SK-N-SH (cell line): ENCODE measurements around the gene RHNO1. TPM values are rescaled to one million over a fixed set of nuclear protein-coding genes. Genes with fewer than 3 reads are reported as not detected.

Source experiments
- CTCF ChIA-PET: fragments of 300-600, 350-600 bp; formaldehyde crosslinking; extraction: SDS; loops from one replicate; lab custom pipeline; 2021; lab: Yijun Ruan, JAX
- POLR2A ChIA-PET: fragments of 350-600 bp; sonication (Branson Sonifier 250); formaldehyde crosslinking; extraction: SDS; loops from one replicate; lab custom pipeline; 2020; ENCODE audit warnings: antibody characterized with exemption, inconsistent platforms; lab: Yijun Ruan, JAX
- DNase-seq: peaks from one replicate; pipeline ENCODE4 v3.0.0; 2012
- H2AFZ ChIP-seq: fragments of 200-600 bp; sonication (generic); 2 replicates; pipeline ENCODE4 v1.8.1; 2016; ENCODE audit warnings: antibody characterized with exemption, mild to moderate bottlenecking, low read depth
- H3F3A ChIP-seq: fragments of 200-600 bp; sonication (generic); replicated peaks from 2 replicates; pipeline ENCODE3; 2016; ENCODE audit warnings: antibody characterized with exemption, mild to moderate bottlenecking; ENCODE audit not compliant: insufficient read depth
- H3K27ac ChIP-seq, 2 experiments: fragments of 200-500 bp in 1 of 2; fragments of 200-600 bp in 1 of 2; sonication (Bioruptor generic) in 1 of 2; sonication (generic), shearing (Covaris generic) in 1 of 2; 2 replicates each; pipeline versions ENCODE4 v1.5.1 to v1.6.1; 2014 to 2016; ENCODE audit warnings: low read depth in 2 of 2, inconsistent platforms in 1 of 2, low read length in 1 of 2, mild to moderate bottlenecking in 1 of 2, mixed read lengths in 1 of 2
- H3K27me3 ChIP-seq: fragments of 200-600 bp; sonication (generic), shearing (Covaris generic); 2 replicates; pipeline ENCODE4 v1.6.1; 2016; ENCODE audit warnings: mixed run types; ENCODE audit not compliant: insufficient read depth
- H3K36me3 ChIP-seq, 2 experiments: fragments of 200-500 bp in 1 of 2; fragments of 200-600 bp in 1 of 2; sonication (Bioruptor generic) in 1 of 2; sonication (generic) in 1 of 2; replicated peaks in 1 of 2; 2 replicates each; pipeline versions ENCODE3 to v1.5.1; 2014 to 2016; ENCODE audit warnings: low read length in 1 of 2, mild to moderate bottlenecking in 1 of 2; ENCODE audit not compliant: insufficient read depth in 2 of 2, control insufficient read depth in 1 of 2
- H3K4me1 ChIP-seq, 2 experiments: fragments of 200-500 bp in 1 of 2; fragments of 200-600 bp in 1 of 2; sonication (Bioruptor generic) in 1 of 2; sonication (generic), shearing (Covaris generic) in 1 of 2; 2 replicates each; pipeline versions ENCODE4 v1.5.1 to v1.6.1; 2014 to 2016; ENCODE audit warnings: low read depth in 1 of 2, low read length in 1 of 2, mixed run types in 1 of 2; ENCODE audit not compliant: insufficient read depth in 2 of 2, control insufficient read depth in 1 of 2
- H3K4me2 ChIP-seq: fragments of 200-600 bp; sonication (generic), shearing (Covaris generic); 2 replicates; pipeline ENCODE4 v1.6.1; 2017; ENCODE audit warnings: mixed run types
- H3K4me3 ChIP-seq, 2 experiments: fragments of 200-500 bp in 1 of 2; fragments of 200-600 bp in 1 of 2; sonication (Bioruptor generic) in 1 of 2; sonication (generic), shearing (Covaris generic) in 1 of 2; 2 replicates each; pipeline versions ENCODE4 v1.5.1 to v1.8.1; 2014 to 2016; ENCODE audit warnings: low read depth in 2 of 2, inconsistent platforms in 1 of 2, low read length in 1 of 2, mild to moderate bottlenecking in 1 of 2, mixed read lengths in 1 of 2, moderate library complexity in 1 of 2
- H3K79me2 ChIP-seq: fragments of 200-600 bp; sonication (generic); 2 replicates; pipeline ENCODE4 v1.8.1; 2017; ENCODE audit warnings: mild to moderate bottlenecking; ENCODE audit not compliant: insufficient read depth
- H3K9ac ChIP-seq: fragments of 200-600 bp; sonication (generic); 2 replicates; pipeline ENCODE4 v1.6.1; 2017; ENCODE audit warnings: mixed run types
- H3K9me2 ChIP-seq: fragments of 200-600 bp; sonication (generic); 2 replicates; pipeline ENCODE4 v1.6.1; 2017; ENCODE audit warnings: mixed run types
- H3K9me3 ChIP-seq: fragments of 200-600 bp; sonication (generic); 2 replicates; pipeline ENCODE4 v1.6.1; 2017; ENCODE audit warnings: mixed run types, mild to moderate bottlenecking, moderate library complexity
- H4K20me1 ChIP-seq: fragments of 200-600 bp; sonication (generic); 2 replicates; pipeline ENCODE4 v1.6.1; 2017; ENCODE audit warnings: mild to moderate bottlenecking, mixed run types; ENCODE audit not compliant: insufficient read depth
- FOSL2 ChIP-seq: IDR thresholded peaks from 2 replicates; pipeline ENCODE4 v1.4.0; 2012; ENCODE audit warnings: low read depth, mild to moderate bottlenecking, moderate library complexity, borderline replicate concordance
- GABPA ChIP-seq: IDR thresholded peaks from 2 replicates; pipeline ENCODE4 v1.4.0; 2012; ENCODE audit warnings: low read depth, mild to moderate bottlenecking
- GATA2 ChIP-seq: sonication (generic); formaldehyde crosslinking; IDR thresholded peaks from 2 replicates; pipeline ENCODE4 v1.5.0; 2020; ENCODE audit warnings: mild to moderate bottlenecking, missing genetic modification reagents
- JUND ChIP-seq: IDR thresholded peaks from 2 replicates; pipeline ENCODE4 v1.4.0; 2012
- MEF2A ChIP-seq: IDR thresholded peaks from 2 replicates; pipeline ENCODE4 v1.4.0; 2012; ENCODE audit warnings: low read depth, borderline replicate concordance
- NFIC ChIP-seq: IDR thresholded peaks from 2 replicates; pipeline ENCODE4 v1.4.0; 2012; ENCODE audit warnings: borderline replicate concordance
- NRF1 ChIP-seq: IDR thresholded peaks from 2 replicates; pipeline ENCODE4 v1.6.1; 2012; ENCODE audit warnings: low read depth, mild to moderate bottlenecking, low read length
- RAD21 ChIP-seq: IDR thresholded peaks from 2 replicates; pipeline ENCODE4 v1.6.1; 2012; ENCODE audit warnings: mild to moderate bottlenecking, low read length
- RFX5 ChIP-seq: IDR thresholded peaks from 2 replicates; pipeline ENCODE4 v1.6.1; 2012; ENCODE audit warnings: mild to moderate bottlenecking, improper control_type of control experiment, low read length
- SIN3A ChIP-seq: IDR thresholded peaks from 2 replicates; pipeline ENCODE4 v1.6.1; 2012; ENCODE audit warnings: low read depth, mild to moderate bottlenecking, low read length, moderate library complexity, borderline replicate concordance
- TAF1 ChIP-seq: IDR thresholded peaks from 2 replicates; pipeline ENCODE4 v1.6.1; 2012; ENCODE audit warnings: low read depth, mild to moderate bottlenecking, low read length, moderate library complexity, borderline replicate concordance
- YY1 ChIP-seq: IDR thresholded peaks from 2 replicates; pipeline ENCODE4 v1.4.0; 2012; ENCODE audit warnings: low read depth, mild to moderate bottlenecking
- WGBS: methylation state at CpG from one replicate; pipeline ENCODE4 v1.1.6; 2017; ENCODE audit warnings: low lambda C conversion rate; 5-methylcytosine and 5-hydroxymethylcytosine counted together
- polyA plus RNA-seq, 3 experiments: library from polyadenylated mRNA; depleted of rRNA; stranded (reverse); fragments of >200 nt; gene quantifications; 2 replicates each; pipeline ENCODE4 v1.2.3, GENCODE V29; 2012
- TF ChIP-seq, protein P1 (sequence below): fragments of 200-600 bp; sonication (generic); IDR thresholded peaks from 2 replicates; pipeline ENCODE4 v1.6.1; 2017; ENCODE audit warnings: antibody characterized with exemption, mild to moderate bottlenecking, moderate library complexity
- TF ChIP-seq, protein P2 (sequence below): IDR thresholded peaks from 2 replicates; pipeline ENCODE4 v1.4.0; 2012; ENCODE audit warnings: low read depth, borderline replicate concordance
- TF ChIP-seq, protein P3 (sequence below): fragments of 150-350 bp; IDR thresholded peaks from 2 replicates; pipeline ENCODE4 v1.6.1; 2016; ENCODE audit warnings: mild to moderate bottlenecking, low read depth, low read length
- TF ChIP-seq, protein P4 (sequence below): IDR thresholded peaks from 2 replicates; pipeline ENCODE4 v1.4.0; 2012; ENCODE audit warnings: low read depth, borderline replicate concordance

RHNO1 gene
- polyA plus RNA-seq, 1 of the 3 experiments (the other 2 are of a cell fraction), result 28.9 TPM

DNA sequence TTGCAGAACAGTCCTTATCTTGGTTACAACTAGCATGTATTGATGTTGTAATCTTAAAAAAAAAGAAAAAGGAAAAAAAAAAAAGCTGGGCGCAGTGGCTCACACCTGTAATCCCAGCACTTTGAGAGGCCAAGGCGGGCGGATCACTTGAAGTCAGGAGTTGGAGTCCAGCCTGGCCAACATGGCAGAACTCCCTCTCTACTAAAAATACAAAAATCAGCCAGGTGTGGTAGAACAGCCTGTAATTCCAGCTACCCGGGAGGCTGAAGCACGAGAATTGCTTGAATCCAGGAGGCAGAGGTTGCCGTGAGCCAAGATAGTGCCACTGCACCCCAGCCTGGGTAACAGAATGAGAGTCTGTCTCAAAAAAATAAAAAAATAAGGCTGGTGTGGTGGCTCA, 56.6 kb downstream of the RHNO1 start:
- DNase-seq, result no peak
- no peaks in the 10 kb centered on the region for H3K27me3 ChIP-seq
- CTCF ChIA-PET, result interaction anchor here (1.6 to 2.6 kb wide), 2 partner anchors 11 to 12 kb away, joined by 3 to 14 read pairs; no protein-coding TSS in a partner anchor

DNA sequence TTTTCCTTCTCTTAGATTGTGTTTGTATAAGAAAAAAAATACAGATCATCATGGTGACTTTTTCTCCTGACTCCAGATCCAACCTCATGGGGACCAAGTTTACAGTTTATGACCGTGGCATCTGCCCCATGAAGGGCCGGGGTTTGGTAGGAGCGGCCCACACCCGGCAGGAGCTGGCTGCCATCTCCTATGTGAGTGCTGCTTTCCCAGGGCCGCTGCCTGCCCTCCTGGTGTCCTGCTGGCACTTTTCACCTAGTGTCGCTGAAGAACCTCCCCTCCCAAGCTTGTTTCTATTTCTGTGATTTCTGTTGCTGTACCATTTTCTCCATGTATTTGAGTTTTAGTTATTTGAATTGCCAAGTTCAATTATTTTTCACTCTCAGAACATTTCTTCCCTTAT, 57.3 kb downstream of the RHNO1 start:
- Histone ChIP-seq H3K79me2 (no peaks in the 10 kb centered on the region; the same call in 1 of the 2 replicates), H3K4me2 (no peak overlapping the region), H3K9me2 (no peaks in the 10 kb centered on the region), H3K27ac (no peak overlapping the region), H3K9me3 (no peaks in the 10 kb centered on the region), H4K20me1 (no peaks in the 10 kb centered on the region), H3K9ac (no peak overlapping the region), H3K4me3 (no peak overlapping the region), H3K36me3 (peaks cover 33 to 69% of the 10 kb centered on the region in 2 experiments), H3K27me3 (no peaks in the 10 kb centered on the region), H2AFZ (no peak overlapping the region), H3F3A (peaks cover 6% of the 10 kb centered on the region), H3K4me1 (peaks cover 0 to 2% of the 10 kb centered on the region in 2 experiments; a peak in 1 of 4 replicates)
- ChIA-PET CTCF (interaction anchor here (1.0 to 2.6 kb wide), 2 partner anchors 10 to 81 kb away, joined by 4 to 14 read pairs; no protein-coding TSS in a partner anchor), POLR2A (no interaction called here)
- WGBS, result 88% methylated on average over 6 of the region's 6 CpGs
- TF ChIP-seq, protein P1, sequence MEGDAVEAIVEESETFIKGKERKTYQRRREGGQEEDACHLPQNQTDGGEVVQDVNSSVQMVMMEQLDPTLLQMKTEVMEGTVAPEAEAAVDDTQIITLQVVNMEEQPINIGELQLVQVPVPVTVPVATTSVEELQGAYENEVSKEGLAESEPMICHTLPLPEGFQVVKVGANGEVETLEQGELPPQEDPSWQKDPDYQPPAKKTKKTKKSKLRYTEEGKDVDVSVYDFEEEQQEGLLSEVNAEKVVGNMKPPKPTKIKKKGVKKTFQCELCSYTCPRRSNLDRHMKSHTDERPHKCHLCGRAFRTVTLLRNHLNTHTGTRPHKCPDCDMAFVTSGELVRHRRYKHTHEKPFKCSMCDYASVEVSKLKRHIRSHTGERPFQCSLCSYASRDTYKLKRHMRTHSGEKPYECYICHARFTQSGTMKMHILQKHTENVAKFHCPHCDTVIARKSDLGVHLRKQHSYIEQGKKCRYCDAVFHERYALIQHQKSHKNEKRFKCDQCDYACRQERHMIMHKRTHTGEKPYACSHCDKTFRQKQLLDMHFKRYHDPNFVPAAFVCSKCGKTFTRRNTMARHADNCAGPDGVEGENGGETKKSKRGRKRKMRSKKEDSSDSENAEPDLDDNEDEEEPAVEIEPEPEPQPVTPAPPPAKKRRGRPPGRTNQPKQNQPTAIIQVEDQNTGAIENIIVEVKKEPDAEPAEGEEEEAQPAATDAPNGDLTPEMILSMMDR, result no peak
- TF ChIP-seq NRF1 (no peak), RFX5 (no peak), SIN3A (no peak), RAD21 (no peak), GABPA (no peak)
- TF ChIP-seq, protein P2, sequence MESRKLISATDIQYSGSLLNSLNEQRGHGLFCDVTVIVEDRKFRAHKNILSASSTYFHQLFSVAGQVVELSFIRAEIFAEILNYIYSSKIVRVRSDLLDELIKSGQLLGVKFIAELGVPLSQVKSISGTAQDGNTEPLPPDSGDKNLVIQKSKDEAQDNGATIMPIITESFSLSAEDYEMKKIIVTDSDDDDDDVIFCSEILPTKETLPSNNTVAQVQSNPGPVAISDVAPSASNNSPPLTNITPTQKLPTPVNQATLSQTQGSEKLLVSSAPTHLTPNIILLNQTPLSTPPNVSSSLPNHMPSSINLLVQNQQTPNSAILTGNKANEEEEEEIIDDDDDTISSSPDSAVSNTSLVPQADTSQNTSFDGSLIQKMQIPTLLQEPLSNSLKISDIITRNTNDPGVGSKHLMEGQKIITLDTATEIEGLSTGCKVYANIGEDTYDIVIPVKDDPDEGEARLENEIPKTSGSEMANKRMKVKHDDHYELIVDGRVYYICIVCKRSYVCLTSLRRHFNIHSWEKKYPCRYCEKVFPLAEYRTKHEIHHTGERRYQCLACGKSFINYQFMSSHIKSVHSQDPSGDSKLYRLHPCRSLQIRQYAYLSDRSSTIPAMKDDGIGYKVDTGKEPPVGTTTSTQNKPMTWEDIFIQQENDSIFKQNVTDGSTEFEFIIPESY, result no peak
- TF ChIP-seq, protein P3, sequence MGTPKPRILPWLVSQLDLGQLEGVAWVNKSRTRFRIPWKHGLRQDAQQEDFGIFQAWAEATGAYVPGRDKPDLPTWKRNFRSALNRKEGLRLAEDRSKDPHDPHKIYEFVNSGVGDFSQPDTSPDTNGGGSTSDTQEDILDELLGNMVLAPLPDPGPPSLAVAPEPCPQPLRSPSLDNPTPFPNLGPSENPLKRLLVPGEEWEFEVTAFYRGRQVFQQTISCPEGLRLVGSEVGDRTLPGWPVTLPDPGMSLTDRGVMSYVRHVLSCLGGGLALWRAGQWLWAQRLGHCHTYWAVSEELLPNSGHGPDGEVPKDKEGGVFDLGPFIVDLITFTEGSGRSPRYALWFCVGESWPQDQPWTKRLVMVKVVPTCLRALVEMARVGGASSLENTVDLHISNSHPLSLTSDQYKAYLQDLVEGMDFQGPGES, result no peak
- TF ChIP-seq, protein P4, sequence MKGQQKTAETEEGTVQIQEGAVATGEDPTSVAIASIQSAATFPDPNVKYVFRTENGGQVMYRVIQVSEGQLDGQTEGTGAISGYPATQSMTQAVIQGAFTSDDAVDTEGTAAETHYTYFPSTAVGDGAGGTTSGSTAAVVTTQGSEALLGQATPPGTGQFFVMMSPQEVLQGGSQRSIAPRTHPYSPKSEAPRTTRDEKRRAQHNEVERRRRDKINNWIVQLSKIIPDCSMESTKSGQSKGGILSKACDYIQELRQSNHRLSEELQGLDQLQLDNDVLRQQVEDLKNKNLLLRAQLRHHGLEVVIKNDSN, result no peak
- DNase-seq, result no peak

More for the DNA sequence above, 56.6 kb downstream of the RHNO1 start:
- Histone ChIP-seq H3K9ac (no peak overlapping the region), H3K4me2 (no peak overlapping the region), H3K4me1 (peaks cover 0 to 2% of the 10 kb centered on the region in 2 experiments; a peak in 1 of 4 replicates), H2AFZ (no peak overlapping the region), H3K27ac (no peak overlapping the region), H3F3A (peaks cover 6% of the 10 kb centered on the region), H3K9me3 (no peaks in the 10 kb centered on the region), H3K4me3 (no peak overlapping the region), H4K20me1 (no peaks in the 10 kb centered on the region), H3K9me2 (no peaks in the 10 kb centered on the region), H3K36me3 (peaks cover 30 to 70% of the 10 kb centered on the region in 2 experiments), H3K79me2 (no peaks in the 10 kb centered on the region; the same call in 1 of the 2 replicates)
- POLR2A ChIA-PET, result no interaction called here
- WGBS, result over 99% methylated on average over 6 of the region's 6 CpGs
- TF ChIP-seq YY1 (no peak), FOSL2 (no peak), GATA2 (CRISPR knock-in tag) (no peak), MEF2A (no peak), JUND (no peak), TAF1 (no peak), NFIC (no peak)
